ENCODE results near the gene UNC5C.

UNC5C gene

DNA sequence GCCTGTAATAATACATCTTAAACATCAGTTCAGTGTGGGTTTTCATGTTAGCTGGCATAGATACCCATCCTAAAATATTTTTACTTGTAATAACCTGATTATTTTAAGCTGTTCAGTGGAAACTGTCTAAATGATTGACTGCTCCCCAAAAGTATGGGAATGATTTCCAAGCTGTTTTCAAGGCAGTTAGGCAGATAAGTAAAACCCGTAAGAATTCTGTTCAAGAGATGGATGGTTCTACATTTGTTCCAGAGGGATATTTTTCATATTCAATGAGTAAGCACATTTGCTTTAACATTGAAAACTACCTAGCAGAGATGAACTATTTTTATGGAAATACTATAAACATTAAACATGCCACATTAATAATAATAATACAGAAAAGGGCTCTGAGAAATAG lies 161.1 kb downstream of the UNC5C start:
- no peak for DNase-seq

DNA sequence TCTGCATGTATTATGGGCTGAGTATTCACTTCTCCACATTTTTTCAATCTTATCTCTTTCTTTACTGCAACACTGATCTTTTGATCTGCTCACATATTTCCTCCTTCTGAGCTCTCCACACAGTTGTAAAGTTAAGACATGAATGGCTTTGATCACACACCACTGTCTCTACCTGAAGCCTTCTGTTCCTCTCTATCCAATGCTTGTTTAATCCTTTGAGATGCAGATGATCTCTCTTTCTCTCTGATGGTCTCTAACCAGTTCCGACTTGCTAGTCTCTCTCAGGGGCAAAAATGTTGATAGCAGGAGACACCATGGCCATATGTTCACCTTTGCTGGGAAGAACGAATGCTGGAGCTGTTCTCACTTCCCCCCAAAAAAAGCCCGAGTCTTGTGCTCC lies 162.4 kb downstream of the UNC5C start:
- no peak for DNase-seq

GRCh38 chr4:95381843-95382580 lies 166.8 kb downstream of the UNC5C start:
- no peak for DNase-seq

GRCh38 chr4:95379633-95380032 lies 169.1 kb downstream of the UNC5C start:
- DNase-seq, result no peak

- DNase-seq, result no peak
These were observed 171.3 kb downstream of the UNC5C start for GRCh38 chr4:95377366-95377900.

DNA sequence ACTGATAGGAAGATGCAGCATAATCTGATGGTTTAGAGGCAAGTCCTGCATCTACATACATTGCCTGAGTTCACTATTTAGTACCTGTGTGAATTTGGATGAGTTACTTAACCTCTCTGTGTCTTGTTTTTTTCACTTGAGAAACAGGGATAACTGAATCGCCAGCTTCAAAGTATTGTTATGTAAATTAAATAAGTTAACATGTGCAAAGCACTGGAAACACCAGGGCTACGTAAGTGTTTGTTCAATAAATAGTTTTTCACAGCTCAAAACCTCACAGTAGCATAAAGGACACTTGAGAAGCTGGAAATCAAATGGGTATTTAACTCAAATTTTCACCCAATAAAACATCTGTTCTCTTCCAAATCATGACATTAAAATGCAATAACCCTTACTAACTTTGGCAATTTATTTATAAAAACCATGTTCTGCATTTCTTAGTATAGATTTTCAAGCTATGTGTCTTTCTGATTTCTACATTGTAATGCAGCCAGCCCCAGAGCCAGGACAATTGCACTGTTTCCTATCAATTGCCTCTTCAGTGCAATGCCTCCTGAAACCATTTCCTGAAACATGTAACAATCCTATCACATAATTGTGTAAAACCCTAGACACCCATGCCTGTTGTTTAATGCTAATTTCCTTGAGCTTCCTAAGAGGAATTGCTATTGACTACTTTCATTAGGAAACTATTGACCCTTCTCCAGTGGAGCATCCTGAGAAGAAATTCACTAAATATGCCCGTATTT lies 177.1 kb downstream of the UNC5C start:
- no peak for DNase-seq

DNA sequence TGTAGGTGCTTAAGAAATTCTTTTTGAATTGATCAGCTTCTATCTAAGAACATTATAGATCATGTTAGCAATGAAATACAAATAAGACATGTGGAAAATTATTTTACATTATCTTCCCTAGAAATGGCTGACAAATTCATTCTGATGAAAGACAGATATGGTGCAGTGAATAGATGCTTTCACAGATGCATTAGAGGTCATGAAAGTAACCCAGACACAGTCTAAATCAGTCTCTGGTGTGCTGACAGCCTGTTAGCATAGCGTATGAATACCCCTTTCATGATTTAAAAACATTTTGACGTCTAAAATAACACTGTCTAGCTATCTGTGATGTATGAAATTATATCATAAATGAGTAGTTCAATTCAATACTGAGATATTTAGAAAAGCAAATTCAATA lies 180.9 kb downstream of the UNC5C start:
- no peak for DNase-seq

GRCh38 chr4:95363966-95364365 lies 184.8 kb downstream of the UNC5C start:
- DNase-seq, result no peak

GRCh38 chr4:95363559-95363925 lies 185.2 kb downstream of the UNC5C start:
- DNase-seq, result no peak

DNA sequence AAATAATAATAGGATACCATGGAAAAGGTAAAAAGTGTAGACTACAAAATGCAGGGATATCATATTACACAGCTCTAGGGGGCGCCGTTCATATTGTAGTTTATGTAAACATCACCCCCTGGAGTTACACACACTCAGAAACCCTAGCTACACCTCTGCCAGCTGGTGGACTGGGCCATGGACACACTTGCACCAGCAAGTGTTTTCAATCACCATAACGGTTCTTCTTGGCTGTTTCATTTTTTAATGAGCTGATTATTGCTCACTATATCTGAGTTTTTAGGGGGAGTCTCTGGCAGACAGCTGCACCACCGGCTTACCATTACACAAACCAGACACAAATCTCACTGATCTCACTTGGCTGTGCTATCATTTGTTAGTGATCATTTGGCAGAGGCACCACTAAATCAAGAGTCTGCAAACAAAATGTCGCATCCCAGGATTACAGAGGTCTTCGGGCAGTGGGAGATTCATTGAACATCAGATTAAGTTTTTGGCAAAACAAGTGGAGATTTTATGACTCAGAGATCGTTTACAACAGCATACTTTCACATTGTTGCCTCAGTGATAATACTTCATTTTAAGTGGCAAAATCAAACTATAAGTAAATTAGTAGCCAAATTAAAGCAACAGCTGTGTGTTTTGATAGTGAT lies 185.7 kb downstream of the UNC5C start:
- DNase-seq, result no peak

DNA sequence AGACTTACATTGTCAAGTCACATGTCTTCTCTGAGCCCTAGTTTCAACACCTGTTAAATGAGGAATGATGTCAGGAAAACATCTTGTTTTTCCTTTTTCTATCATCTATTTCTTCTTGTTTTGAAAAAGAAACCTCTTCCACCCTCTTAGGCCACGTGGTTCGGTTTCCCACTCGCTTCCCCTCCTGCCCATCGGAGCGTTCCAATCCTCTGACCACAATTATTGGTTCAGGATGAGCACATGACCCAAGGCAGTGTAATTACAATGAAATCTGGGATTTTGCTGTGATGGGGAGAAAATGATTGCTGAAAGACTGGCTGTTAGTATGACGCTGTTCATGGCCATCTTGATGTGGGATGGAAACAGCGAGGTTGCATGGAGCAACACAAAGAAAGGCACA lies 186.7 kb downstream of the UNC5C start:
- DNase-seq, result no peak

- DNase-seq, result no peak
These were observed 187.1 kb downstream of the UNC5C start for GRCh38 chr4:95361696-95361965.

DNA sequence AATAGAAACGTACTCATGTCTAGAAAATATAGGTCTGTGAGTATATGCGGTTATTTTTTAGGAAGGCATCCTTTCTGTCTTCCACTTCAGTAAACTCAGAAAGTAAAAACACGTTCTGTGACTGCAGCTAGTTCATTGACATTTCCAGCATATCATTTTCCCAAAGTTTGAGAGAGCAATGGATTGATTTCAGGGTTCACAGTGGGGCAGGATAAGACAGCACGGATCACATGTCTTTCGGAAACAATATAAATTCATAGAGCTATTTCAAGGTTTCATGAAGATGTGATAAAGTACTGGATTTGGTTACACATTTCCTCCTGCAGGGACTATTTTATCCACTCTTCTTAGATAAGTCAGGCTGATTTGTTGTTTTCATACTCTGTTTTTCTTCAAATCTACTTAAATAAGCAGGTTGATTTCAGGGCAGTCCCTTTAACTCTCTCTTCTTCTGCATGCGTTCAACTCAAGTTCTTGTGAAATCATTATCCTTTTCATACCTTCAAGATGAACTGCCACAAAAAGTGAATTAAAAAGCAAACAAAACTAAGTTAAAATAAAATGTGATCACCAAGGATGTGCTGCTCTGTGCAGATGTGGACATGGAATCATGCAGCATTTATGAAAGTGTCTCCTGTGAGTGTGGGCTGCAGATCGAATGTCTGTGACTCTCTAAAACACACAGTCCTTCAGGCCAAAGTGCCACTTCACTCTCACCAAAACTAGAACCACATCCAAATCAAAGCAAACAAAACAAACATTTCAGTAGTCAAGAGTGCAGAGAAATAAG lies 187.7 kb downstream of the UNC5C start:
- DNase-seq, result no peak

DNA sequence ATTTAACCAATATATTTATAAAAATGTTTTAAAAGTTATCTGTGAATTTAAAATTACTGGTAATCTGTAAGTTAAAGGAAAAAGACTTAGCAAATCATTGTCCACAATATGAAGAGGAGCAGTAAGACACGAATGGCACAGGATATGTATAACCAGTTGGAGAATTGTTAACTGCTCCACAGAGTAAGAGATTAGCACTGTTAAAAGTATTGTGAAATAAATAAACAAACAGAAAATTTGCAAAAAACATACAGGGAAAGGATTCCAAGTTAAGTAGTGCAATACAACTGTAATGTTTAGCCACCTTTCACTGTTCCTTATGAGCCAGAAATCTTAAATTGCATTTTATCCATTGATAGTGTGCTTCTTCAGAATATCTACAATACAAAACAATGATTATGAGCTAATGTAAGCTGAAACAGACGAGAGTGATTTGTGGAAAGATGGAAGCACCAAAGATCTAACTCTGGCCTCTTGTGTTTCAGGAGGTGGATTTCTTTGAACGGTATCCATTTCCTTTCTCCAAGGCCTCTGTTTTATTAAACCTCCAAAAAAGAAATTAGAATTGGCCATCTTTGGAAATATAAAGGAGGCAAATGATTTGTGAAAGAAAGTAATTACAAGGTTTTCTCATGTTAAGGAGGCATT lies 188.4 kb downstream of the UNC5C start:
- no peak for DNase-seq

DNA sequence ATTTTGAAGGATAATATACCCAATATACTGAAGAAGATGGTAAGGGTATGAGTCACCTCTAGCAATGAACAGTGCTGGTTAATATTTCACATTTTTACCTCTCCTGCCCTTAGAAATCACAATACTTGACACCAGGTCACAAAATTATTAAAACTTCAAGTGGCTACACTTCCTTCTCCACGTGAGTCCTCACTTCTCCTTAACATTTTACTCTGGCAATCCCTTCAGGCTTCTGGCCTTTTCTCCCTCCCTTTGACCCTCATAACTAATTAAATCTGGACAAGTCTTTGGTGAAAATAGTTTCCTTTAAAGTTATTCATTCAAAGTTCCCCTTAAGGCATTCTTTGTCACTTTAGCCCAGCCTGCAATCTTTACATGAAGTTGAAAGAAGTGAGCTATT lies 190.4 kb downstream of the UNC5C start:
- no peak for DNase-seq

- DNase-seq, result no peak
These were observed 193.8 kb downstream of the UNC5C start for GRCh38 chr4:95355021-95355420.

- no peak for DNase-seq
These were observed 200.4 kb downstream of the UNC5C start for GRCh38 chr4:95348418-95348817.

GRCh38 chr4:95343235-95343634 lies 205.5 kb downstream of the UNC5C start:
- no peak for DNase-seq

DNA sequence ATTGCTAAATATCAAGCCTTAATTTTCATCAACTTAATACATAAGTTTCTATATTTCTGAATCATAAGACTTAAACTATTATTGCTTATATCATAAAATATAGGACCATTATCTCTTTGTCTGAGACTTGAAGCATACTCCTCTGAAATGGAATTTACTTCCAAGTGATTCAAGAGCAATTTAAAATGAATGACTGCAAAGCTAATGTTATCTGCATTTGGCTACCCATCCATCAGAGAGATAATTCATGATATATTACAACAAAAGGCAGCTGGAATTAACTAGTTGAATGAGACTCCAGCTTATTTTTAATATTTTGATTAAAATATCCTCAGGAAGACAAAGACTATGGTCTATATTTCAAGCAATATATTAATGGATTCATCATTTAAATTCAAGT lies 208.6 kb downstream of the UNC5C start:
- no peak for DNase-seq

- no peak for DNase-seq
These were observed 223.1 kb downstream of the UNC5C start for GRCh38 chr4:95325665-95326064.

DNA sequence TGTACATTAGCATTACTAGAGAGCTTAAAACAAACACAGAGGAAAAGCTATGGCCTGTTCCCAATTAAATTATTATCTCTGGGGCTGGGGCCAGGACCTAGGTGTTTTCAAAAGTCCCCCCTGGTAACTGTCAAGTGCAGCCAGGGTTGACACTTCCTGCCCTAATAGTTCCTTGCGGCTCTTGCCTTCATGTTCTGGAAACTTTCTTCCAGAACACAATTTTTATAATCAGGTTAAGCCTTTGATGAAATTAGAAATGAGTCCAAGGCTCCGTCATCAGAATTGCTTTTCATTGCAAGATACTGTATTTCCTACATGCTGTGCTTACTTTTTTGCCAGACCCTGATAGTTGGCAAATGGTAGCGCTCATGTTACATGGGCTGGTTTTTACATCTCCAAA lies 229.6 kb downstream of the UNC5C start:
- no peak for DNase-seq

GRCh38 chr4:95318483-95318882 lies 230.3 kb downstream of the UNC5C start:
- DNase-seq, result no peak

- DNase-seq, result no peak
These were observed 230.7 kb downstream of the UNC5C start for GRCh38 chr4:95318044-95318443.
